Measurements from ENCODE around the gene EPS15.

DNA sequence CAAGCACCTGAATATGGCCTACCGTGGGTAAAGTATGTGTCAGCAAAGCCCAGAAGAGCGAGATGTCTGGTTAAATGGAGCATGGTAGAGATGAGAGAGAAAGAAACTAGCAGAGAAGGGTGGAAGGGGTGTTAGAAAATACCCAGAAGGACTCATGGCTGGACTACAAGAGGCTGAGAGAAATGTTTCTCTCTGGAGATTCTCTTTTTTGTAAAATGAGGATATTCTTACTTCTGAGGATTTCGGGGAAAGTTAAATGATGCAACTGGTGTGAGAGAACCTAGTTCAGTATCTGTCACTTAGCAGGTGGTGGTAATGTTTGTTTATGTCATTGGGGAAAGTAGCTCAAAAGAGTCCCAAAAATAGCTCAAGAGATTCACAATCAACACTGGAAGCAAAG is 7.2 kb upstream of the EPS15 start:
- TF ChIP-seq CTCF (IDR thresholded peaks at IDR 0.05) (no peak), CREB1 (CRISPR knock-in tag; IDR thresholded peaks at IDR 0.05) (no peak), CBFB (CRISPR knock-in tag; IDR thresholded peaks at IDR 0.05; ENCODE audit: low read depth) (no peak), ATF2 (CRISPR knock-in tag; IDR thresholded peaks at IDR 0.05; ENCODE audit: borderline replicate concordance, low read depth) (no peak), FOXK1 (CRISPR knock-in tag; IDR thresholded peaks at IDR 0.05) (no peak), NR3C1 (CRISPR knock-in tag; conservative IDR thresholded peaks at IDR 0.05; ENCODE audit: low read depth) (no peak), ZNF232 (CRISPR knock-in tag; IDR thresholded peaks at IDR 0.05) (no peak)
- TF ChIP-seq, protein P1, sequence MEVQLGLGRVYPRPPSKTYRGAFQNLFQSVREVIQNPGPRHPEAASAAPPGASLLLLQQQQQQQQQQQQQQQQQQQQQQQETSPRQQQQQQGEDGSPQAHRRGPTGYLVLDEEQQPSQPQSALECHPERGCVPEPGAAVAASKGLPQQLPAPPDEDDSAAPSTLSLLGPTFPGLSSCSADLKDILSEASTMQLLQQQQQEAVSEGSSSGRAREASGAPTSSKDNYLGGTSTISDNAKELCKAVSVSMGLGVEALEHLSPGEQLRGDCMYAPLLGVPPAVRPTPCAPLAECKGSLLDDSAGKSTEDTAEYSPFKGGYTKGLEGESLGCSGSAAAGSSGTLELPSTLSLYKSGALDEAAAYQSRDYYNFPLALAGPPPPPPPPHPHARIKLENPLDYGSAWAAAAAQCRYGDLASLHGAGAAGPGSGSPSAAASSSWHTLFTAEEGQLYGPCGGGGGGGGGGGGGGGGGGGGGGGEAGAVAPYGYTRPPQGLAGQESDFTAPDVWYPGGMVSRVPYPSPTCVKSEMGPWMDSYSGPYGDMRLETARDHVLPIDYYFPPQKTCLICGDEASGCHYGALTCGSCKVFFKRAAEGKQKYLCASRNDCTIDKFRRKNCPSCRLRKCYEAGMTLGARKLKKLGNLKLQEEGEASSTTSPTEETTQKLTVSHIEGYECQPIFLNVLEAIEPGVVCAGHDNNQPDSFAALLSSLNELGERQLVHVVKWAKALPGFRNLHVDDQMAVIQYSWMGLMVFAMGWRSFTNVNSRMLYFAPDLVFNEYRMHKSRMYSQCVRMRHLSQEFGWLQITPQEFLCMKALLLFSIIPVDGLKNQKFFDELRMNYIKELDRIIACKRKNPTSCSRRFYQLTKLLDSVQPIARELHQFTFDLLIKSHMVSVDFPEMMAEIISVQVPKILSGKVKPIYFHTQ (CRISPR knock-in tag; IDR thresholded peaks at IDR 0.05) = no peak
- TF ChIP-seq, protein P2, sequence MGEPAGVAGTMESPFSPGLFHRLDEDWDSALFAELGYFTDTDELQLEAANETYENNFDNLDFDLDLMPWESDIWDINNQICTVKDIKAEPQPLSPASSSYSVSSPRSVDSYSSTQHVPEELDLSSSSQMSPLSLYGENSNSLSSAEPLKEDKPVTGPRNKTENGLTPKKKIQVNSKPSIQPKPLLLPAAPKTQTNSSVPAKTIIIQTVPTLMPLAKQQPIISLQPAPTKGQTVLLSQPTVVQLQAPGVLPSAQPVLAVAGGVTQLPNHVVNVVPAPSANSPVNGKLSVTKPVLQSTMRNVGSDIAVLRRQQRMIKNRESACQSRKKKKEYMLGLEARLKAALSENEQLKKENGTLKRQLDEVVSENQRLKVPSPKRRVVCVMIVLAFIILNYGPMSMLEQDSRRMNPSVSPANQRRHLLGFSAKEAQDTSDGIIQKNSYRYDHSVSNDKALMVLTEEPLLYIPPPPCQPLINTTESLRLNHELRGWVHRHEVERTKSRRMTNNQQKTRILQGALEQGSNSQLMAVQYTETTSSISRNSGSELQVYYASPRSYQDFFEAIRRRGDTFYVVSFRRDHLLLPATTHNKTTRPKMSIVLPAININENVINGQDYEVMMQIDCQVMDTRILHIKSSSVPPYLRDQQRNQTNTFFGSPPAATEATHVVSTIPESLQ (CRISPR knock-in tag; IDR thresholded peaks at IDR 0.05) = no peak
